B cell (primary cell): ENCODE measurements around the gene ARHGEF10L. TPM values are rescaled to one million over a fixed set of nuclear protein-coding genes. Genes with fewer than 3 reads are reported as not detected.

Experiments used
- ATAC-seq: fragments of 200-7000 bp; cut with Tn5 transposase; one replicate; pipeline ENCODE4 v1.10.0; 2021; ENCODE audit warnings: low read depth, mild to moderate bottlenecking, moderate number of reproducible peaks, moderate library complexity
- CTCF ChIA-PET: fragments of 350-600 bp; sonication (Branson Sonifier 250); formaldehyde crosslinking; loops from one replicate; lab custom pipeline; 2021; ENCODE audit warnings: antibody characterized with exemption, inconsistent platforms; lab: Charles Lee
- POLR2A ChIA-PET: fragments of 350-600 bp; sonication (Branson Sonifier 250); formaldehyde crosslinking; loops from one replicate; lab custom pipeline; 2021; ENCODE audit warnings: antibody characterized with exemption; lab: Charles Lee
- DNase-seq: peaks from one replicate; pipeline ENCODE4 v3.0.0; 2013
- H2AFZ ChIP-seq: 2 replicates; pipeline ENCODE4 v1.6.1; 2012; ENCODE audit warnings: mild to moderate bottlenecking, low read depth, low read length; ENCODE audit not compliant: insufficient read depth, poor library complexity, severe bottlenecking
- H3K27ac ChIP-seq, 2 donors: 1 replicate in 1 of 2; 2 replicates in 1 of 2; pipeline ENCODE4 v1.5.1; 2012 to 2013; ENCODE audit warnings: low read length in 2 of 2, mild to moderate bottlenecking in 2 of 2, moderate library complexity in 1 of 2
- H3K27me3 ChIP-seq, 4 experiments: fragments of 200-600 bp in 1 of 4; sonication (generic) in 1 of 4; replicated peaks in 1 of 4; 1 replicate in 2 of 4; 2 replicates in 2 of 4; pipeline versions ENCODE4 v1.6.1 to v1.7.0; 2013 to 2016; ENCODE audit warnings: low read length in 3 of 4, mild to moderate bottlenecking in 2 of 4, mixed read lengths in 1 of 4, moderate library complexity in 1 of 4; ENCODE audit not compliant: insufficient read depth in 4 of 4, control insufficient read depth in 3 of 4; ENCODE audit errors: control extremely low read depth in 1 of 4
- H3K36me3 ChIP-seq, 2 experiments: replicated peaks in 1 of 2; 1 replicate in 1 of 2; 2 replicates in 1 of 2; pipeline versions ENCODE4 v1.6.1 to v1.7.1; 2013; ENCODE audit warnings: low read length in 1 of 2; ENCODE audit not compliant: insufficient read depth in 2 of 2, control insufficient read depth in 1 of 2; ENCODE audit errors: control extremely low read depth in 1 of 2, extremely low read depth in 1 of 2
- H3K4me1 ChIP-seq, 2 donors: fragments of 200-600 bp in 1 of 2; sonication (generic) in 1 of 2; 1 replicate in 1 of 2; 2 replicates in 1 of 2; pipeline versions ENCODE4 v1.5.1 to v1.6.1; 2013 to 2017; ENCODE audit warnings: low read length in 2 of 2; ENCODE audit not compliant: control insufficient read depth in 2 of 2, insufficient read depth in 2 of 2
- H3K4me2 ChIP-seq: replicated peaks from 2 replicates; pipeline ENCODE3; 2012; ENCODE audit warnings: mild to moderate bottlenecking, low read depth, low read length; ENCODE audit not compliant: poor library complexity, severe bottlenecking
- H3K4me3 ChIP-seq, 5 experiments: fragments of 200-600 bp in 1 of 5; sonication (generic) in 1 of 5; 1 replicate in 3 of 5; 2 replicates in 2 of 5; pipeline versions ENCODE4 v1.5.1 to v1.7.0; 2011 to 2016; ENCODE audit warnings: low read length in 4 of 5, mild to moderate bottlenecking in 4 of 5, low read depth in 2 of 5, control low read depth in 1 of 5, moderate library complexity in 1 of 5; ENCODE audit not compliant: insufficient read depth in 1 of 5; ENCODE audit errors: control extremely low read depth in 1 of 5, extremely low read depth in 1 of 5
- H3K79me2 ChIP-seq: fragments of 200-600 bp; sonication (generic); one replicate; pipeline ENCODE4 v1.6.0; 2016; ENCODE audit warnings: low read length; ENCODE audit not compliant: control insufficient read depth, insufficient read depth
- H3K9ac ChIP-seq: fragments of 200-600 bp; sonication (generic); 2 replicates; pipeline ENCODE4 v1.6.1; 2017; ENCODE audit warnings: mild to moderate bottlenecking, low read length, moderate library complexity
- H3K9me3 ChIP-seq, 3 donors: one replicate each; pipeline versions ENCODE4 v1.6.1 to v1.7.1; 2013; ENCODE audit warnings: low read length in 2 of 3; ENCODE audit not compliant: control insufficient read depth in 2 of 3, insufficient read depth in 1 of 3; ENCODE audit errors: control extremely low read depth in 1 of 3
- H4K20me1 ChIP-seq: 2 replicates; pipeline ENCODE4 v1.6.0; 2012; ENCODE audit warnings: mild to moderate bottlenecking, low read length; ENCODE audit not compliant: insufficient read depth, control insufficient read depth, poor library complexity, severe bottlenecking
- H3K27ac Mint-ChIP-seq: one replicate; pipeline ENCODE4 v1.8.0; 2021; ENCODE audit warnings: mixed read lengths
- H3K27me3 Mint-ChIP-seq: one replicate; pipeline ENCODE4 v1.8.0; 2021; ENCODE audit warnings: mixed read lengths
- H3K4me1 Mint-ChIP-seq: one replicate; pipeline ENCODE4 v1.8.0; 2021; ENCODE audit warnings: mixed read lengths
- H3K4me3 Mint-ChIP-seq: one replicate; pipeline ENCODE4 v1.8.0; 2021; ENCODE audit warnings: mixed read lengths
- H3K9me3 Mint-ChIP-seq: one replicate; pipeline ENCODE4 v1.8.0; 2022; ENCODE audit warnings: mixed read lengths; ENCODE audit not compliant: insufficient read depth
- CTCF ChIP-seq: fragments of 200-600 bp; IDR thresholded peaks from one replicate; pipeline ENCODE4 v1.8.0; 2022; ENCODE audit warnings: antibody characterized with exemption, mild to moderate bottlenecking
- EZH2 ChIP-seq: IDR thresholded peaks from 2 replicates; pipeline ENCODE4 v1.6.1; 2012; ENCODE audit warnings: borderline replicate concordance, low read depth, mild to moderate bottlenecking, moderate library complexity, low read length; ENCODE audit not compliant: insufficient read depth, poor library complexity, severe bottlenecking
- WGBS: methylation state at CpG from one replicate; pipeline ENCODE4 v1.1.5; 2013; ENCODE audit warnings: missing lambda C conversion rate; ENCODE audit not compliant: insufficient coverage; 5-methylcytosine and 5-hydroxymethylcytosine counted together
- intact Hi-C: fragments of 100-400 bp; cut with micrococcal nuclease; formaldehyde crosslinking; loops from one replicate; pipeline ENCODE4 v1.10.0; 2022
- polyA plus RNA-seq: library from polyadenylated mRNA; depleted of rRNA; stranded (reverse); fragments of >200 nt; gene quantifications from 2 replicates; pipeline ENCODE4 v1.2.3, GENCODE V29; 2012
- total RNA-seq, 2 donors: library from RNA; stranded (reverse); fragments of 120-200 nt in 1 of 2; gene quantifications; 1 replicate in 1 of 2; 2 replicates in 1 of 2; pipeline versions ENCODE4 v1.2.3 to v1.2.4, GENCODE V29; 2013 to 2022

The ARHGEF10L gene
- total and polyA plus RNA-seq, 2 donors (not counting 1 experiment from before 2014, with no cell fraction given) = 2.0 to 4.9 TPM

GRCh38 chr1:17710889-17711576, 171.5 kb downstream of the ARHGEF10L start:
- Mint-ChIP-seq H3K27me3 (peaks cover 10% of the 10 kb centered on the region), H3K4me1 (no peaks in the 10 kb centered on the region), H3K27ac (no peak overlapping the region), H3K4me3 (no peak overlapping the region), H3K9me3 (no peaks in the 10 kb centered on the region)
- CTCF ChIA-PET = no interaction called here
- intact Hi-C loops = no loop called here
- DNase-seq (no peak), ATAC-seq (no peak)
- H3K9ac ChIP-seq = no peak overlapping the region
- H3K27me3 ChIP-seq = no peaks in the 10 kb centered on the region
- H3K9me3 ChIP-seq = peaks cover 0 to 9% (median 0%) of the 10 kb centered on the region in 3 donors
- H2AFZ ChIP-seq = no peak overlapping the region
- TF ChIP-seq CTCF = no peak
- no peaks in the 10 kb centered on the region for H3K4me1 ChIP-seq
- no peak overlapping the region for H3K4me3 ChIP-seq
- POLR2A ChIA-PET = no interaction called here
- H3K36me3 ChIP-seq = no peaks in the 10 kb centered on the region
- no peaks in the 10 kb centered on the region for H4K20me1 ChIP-seq
- no peak overlapping the region for H3K4me2 ChIP-seq
- H3K79me2 ChIP-seq = no peaks in the 10 kb centered on the region
- H3K27ac ChIP-seq = no peak overlapping the region
- WGBS = 100% methylated on average over 1 of the region's 4 CpGs

GRCh38 chr1:17711577-17711910, 172.0 kb downstream of the ARHGEF10L start:
- CTCF ChIA-PET = no interaction called here
- no peak overlapping the region for H2AFZ ChIP-seq
- no peak for DNase-seq
- Mint-ChIP-seq H3K4me3 (no peak overlapping the region), H3K9me3 (no peaks in the 10 kb centered on the region), H3K27me3 (peaks cover 10% of the 10 kb centered on the region), H3K4me1 (no peaks in the 10 kb centered on the region), H3K27ac (no peak overlapping the region)
- no peaks in the 10 kb centered on the region for H3K27me3 ChIP-seq
- intact Hi-C loops = no loop called here
- no peak for TF ChIP-seq EZH2
- no peak for TF ChIP-seq CTCF
- no peak overlapping the region for H3K27ac ChIP-seq
- no peaks in the 10 kb centered on the region for H4K20me1 ChIP-seq
- no peaks in the 10 kb centered on the region for H3K36me3 ChIP-seq
- ATAC-seq = no peak
- no peak overlapping the region for H3K4me3 ChIP-seq
- H3K4me2 ChIP-seq = no peak overlapping the region
- no peak overlapping the region for H3K9ac ChIP-seq
- POLR2A ChIA-PET = no interaction called here
- peaks cover 0 to 9% (median 0%) of the 10 kb centered on the region in 3 donors for H3K9me3 ChIP-seq
- H3K4me1 ChIP-seq = no peaks in the 10 kb centered on the region
- no peaks in the 10 kb centered on the region for H3K79me2 ChIP-seq
